ENCODE results near the gene GFRA4.

GFRA4 gene

GRCh38 chr20:3673221-3674070, 10.2 kb upstream of the GFRA4 start:
- DNase-seq (ENCODE audit: low read depth) = no peak

- DNase-seq (ENCODE audit: low read depth) = no peak
These were observed 9.5 kb upstream of the GFRA4 start for GRCh38 chr20:3672547-3673171.

- DNase-seq (ENCODE audit: low read depth) = no peak
These were observed 8.9 kb upstream of the GFRA4 start for GRCh38 chr20:3671986-3672546.

- DNase-seq (ENCODE audit: low read depth) = no peak
These were observed 7.7 kb upstream of the GFRA4 start for GRCh38 chr20:3670945-3671344.

GRCh38 chr20:3670511-3670910, 7.3 kb upstream of the GFRA4 start:
- DNase-seq (ENCODE audit: low read depth) = no peak

GRCh38 chr20:3669710-3670367, 6.6 kb upstream of the GFRA4 start:
- DNase-seq (ENCODE audit: low read depth) = no peak

- DNase-seq (ENCODE audit: low read depth) = no peak
These were observed 4.3 kb upstream of the GFRA4 start for GRCh38 chr20:3667434-3668037.

GRCh38 chr20:3663858-3664257, 659 bp upstream of the GFRA4 start:
- DNase-seq (ENCODE audit: low read depth) = no peak

GRCh38 chr20:3661814-3662665, 1.2 kb downstream of the GFRA4 start:
- no peak for DNase-seq (ENCODE audit: low read depth)

- DNase-seq (ENCODE audit: low read depth) = no peak
These were observed 2.0 kb downstream of the GFRA4 start for GRCh38 chr20:3661060-3661813.

- no peak for DNase-seq (ENCODE audit: low read depth)
These were observed 2.7 kb downstream of the GFRA4 start for GRCh38 chr20:3660262-3661059.

- DNase-seq (ENCODE audit: low read depth) = no peak
These were observed 3.5 kb downstream of the GFRA4 start for GRCh38 chr20:3659492-3660261.

- no peak for DNase-seq (ENCODE audit: low read depth)
These were observed 4.3 kb downstream of the GFRA4 start for GRCh38 chr20:3658716-3659491.

- no peak for DNase-seq (ENCODE audit: low read depth)
These were observed 5.0 kb downstream of the GFRA4 start for GRCh38 chr20:3658019-3658715.

- DNase-seq (ENCODE audit: low read depth) = no peak
These were observed 8.1 kb downstream of the GFRA4 start for GRCh38 chr20:3655131-3655405.

- DNase-seq (ENCODE audit: low read depth) = no peak
These were observed 8.7 kb downstream of the GFRA4 start for GRCh38 chr20:3654326-3655130.

GRCh38 chr20:3653921-3654320, 9.3 kb downstream of the GFRA4 start:
- no peak for DNase-seq (ENCODE audit: low read depth)
